GM12865 (cell line): ENCODE measurements around the gene COL17A1.

Experiments
- DNase-seq: peaks from one replicate; pipeline ENCODE4 v3.0.0; 2010; ENCODE audit warnings: low read depth
- H3K4me3 ChIP-seq: 2 replicates; pipeline ENCODE4 v1.5.1; 2011; ENCODE audit warnings: mild to moderate bottlenecking, low read depth, low read length, control low read depth
- TF ChIP-seq, protein P1 (sequence below): IDR thresholded peaks from 2 replicates; pipeline ENCODE4 v1.5.1; 2011; ENCODE audit warnings: low read length, control low read depth, low read depth, inconsistent platforms; ENCODE audit not compliant: insufficient read depth; ENCODE audit errors: missing control alignments

COL17A1 gene

DNA sequence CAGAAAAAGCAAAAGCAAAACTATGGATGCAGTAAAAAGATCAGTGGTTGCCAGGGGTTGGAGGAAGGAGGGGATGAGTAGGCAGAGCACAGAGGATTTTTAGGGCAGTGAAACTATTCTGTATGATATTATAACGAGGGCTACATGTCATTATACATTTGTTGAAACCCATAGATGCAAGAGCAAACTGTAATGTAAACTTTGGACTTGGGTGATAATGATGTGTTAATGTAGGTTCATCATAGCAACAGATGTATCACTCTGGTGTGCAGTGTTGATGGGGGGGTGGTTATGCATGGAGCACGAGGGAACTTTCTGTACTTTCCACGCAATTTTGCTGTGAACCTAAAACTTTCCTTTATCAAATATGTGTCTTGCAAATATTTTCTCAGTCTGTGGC, 95.6 kb downstream of the COL17A1 start:
- DNase-seq, result peak; percentile 26
- no peak overlapping the region for H3K4me3 ChIP-seq
- TF ChIP-seq, protein P1, sequence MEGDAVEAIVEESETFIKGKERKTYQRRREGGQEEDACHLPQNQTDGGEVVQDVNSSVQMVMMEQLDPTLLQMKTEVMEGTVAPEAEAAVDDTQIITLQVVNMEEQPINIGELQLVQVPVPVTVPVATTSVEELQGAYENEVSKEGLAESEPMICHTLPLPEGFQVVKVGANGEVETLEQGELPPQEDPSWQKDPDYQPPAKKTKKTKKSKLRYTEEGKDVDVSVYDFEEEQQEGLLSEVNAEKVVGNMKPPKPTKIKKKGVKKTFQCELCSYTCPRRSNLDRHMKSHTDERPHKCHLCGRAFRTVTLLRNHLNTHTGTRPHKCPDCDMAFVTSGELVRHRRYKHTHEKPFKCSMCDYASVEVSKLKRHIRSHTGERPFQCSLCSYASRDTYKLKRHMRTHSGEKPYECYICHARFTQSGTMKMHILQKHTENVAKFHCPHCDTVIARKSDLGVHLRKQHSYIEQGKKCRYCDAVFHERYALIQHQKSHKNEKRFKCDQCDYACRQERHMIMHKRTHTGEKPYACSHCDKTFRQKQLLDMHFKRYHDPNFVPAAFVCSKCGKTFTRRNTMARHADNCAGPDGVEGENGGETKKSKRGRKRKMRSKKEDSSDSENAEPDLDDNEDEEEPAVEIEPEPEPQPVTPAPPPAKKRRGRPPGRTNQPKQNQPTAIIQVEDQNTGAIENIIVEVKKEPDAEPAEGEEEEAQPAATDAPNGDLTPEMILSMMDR, result no peak

DNA sequence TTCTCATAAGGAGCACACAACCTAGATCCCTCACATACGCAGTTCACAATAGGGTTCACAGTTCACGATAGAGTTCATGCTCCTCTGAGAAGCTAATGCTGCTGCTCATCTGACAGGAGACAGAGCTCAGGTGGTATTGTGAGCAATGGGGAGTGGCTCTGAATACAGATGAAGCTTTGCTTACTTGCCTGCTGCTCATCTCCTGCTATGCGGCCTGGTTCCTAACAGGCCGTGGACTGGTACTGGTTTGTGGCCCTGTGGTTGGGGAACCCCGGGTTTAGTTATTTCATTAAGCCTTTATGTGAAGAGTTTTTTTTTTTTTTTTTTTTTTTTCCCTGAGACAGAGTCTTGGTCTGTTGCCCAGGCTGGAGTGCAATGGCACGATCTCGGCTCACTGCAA, 99.3 kb downstream of the COL17A1 start:
- TF ChIP-seq, protein P1, result no peak

DNA sequence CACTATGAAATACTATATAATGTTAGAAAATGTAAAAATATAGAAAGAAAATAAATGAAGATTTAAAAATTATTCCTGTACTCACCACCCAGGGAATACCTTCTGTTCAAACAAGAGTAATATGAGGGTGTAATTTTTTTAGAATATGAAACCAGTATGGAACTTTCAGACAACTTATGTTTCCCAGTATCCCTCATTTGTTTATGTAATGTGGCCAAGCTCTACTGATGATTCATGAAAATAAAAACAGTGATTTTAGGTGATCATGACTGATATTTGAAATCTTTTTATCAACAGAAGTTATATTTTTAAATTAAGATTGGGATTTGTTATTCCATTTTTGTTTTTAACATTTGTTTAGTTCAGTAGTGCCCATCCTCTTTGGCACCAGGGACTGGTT, 100.0 kb downstream of the COL17A1 start:
- TF ChIP-seq, protein P1, result no peak
- DNase-seq, result no peak
- no peak overlapping the region for H3K4me3 ChIP-seq

More for the DNA sequence above, 99.3 kb downstream of the COL17A1 start:
- peak; percentile 27 for DNase-seq
- no peak overlapping the region for H3K4me3 ChIP-seq

DNA sequence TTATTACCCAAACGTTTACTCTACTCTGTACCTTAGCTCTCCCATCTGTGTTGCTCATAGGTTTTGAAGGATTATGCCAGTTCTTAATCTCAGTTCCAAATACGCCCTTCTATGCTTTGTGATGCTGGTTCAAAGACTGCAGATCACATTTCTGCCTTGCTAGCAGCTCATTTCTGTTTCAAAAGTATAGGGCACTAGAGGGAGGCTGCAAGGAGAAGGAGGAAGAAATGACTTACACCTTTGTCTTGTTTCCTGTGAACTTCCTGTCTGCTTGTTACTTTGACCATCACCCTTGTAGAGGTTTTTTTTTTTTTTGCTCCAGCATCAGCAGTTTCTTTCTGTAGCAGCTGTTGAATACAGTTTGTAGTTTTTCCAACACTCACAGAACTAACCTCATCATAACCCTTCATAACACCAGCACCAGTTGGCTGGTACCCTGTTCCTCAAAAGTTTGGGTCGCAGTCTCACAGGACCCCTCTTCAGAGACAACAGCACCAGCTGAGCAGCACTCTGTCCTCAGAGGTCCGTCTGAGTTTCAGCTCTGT, 102.2 kb downstream of the COL17A1 start:
- peak; percentile 73 for DNase-seq
- TF ChIP-seq, protein P1, result no peak
- H3K4me3 ChIP-seq, result peak overlapping the region; percentile 28

DNA sequence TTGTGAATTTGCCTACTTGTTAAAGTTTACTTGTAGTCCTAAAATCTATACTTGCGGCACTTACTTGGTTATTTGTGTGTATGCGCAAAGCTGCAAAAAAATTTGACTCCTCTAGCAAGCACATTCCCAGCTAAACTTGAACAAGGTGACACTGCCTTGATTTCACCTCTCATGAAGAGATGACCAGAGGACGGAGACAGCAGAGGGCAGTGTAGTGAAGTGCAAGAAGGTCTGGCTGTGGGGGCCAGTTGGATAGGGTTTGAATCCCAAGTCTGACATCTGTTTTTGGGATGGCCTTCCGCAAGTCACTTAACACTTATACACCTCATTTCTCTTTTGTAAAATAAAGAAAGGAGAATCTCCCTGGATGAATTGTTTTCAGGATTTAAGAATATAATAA, 103.0 kb downstream of the COL17A1 start:
- peak; percentile 15 for DNase-seq
- H3K4me3 ChIP-seq, result no peak overlapping the region
- TF ChIP-seq, protein P1, result no peak
